Measurements from ENCODE around the gene TTLL5. TPM values are rescaled to one million over a fixed set of nuclear protein-coding genes. Genes with fewer than 3 reads are reported as not detected.

TTLL5 gene
- polyA plus RNA-seq, 1 of the 3 experiments (the other 2 are of a cell fraction): 9.6 TPM

GRCh38 chr14:75822522-75823141 is 161.6 kb downstream of the TTLL5 start:
- Histone ChIP-seq H2AFZ (ENCODE audit: low read depth) (peak overlapping the region; percentile 6; the same call in 1 of the 2 replicates), H3K9me3 (no peaks in the 10 kb centered on the region), H3K36me3 (replicated peaks in 1 of 2; ENCODE audit: control insufficient read depth in 1 of 2, insufficient read depth in 2 of 2, low read length in 1 of 2) (peaks cover 11 to 24% of the 10 kb centered on the region in 2 experiments), H3K9ac (peak overlapping the region; percentile 42; the same call in 1 of the 2 replicates), H3K4me3 (ENCODE audit: low read depth in 2 of 2, low read length in 1 of 2) (no peak overlapping the region), H3K4me2 (peak overlapping the region; percentile 45; the same call in 1 of the 2 replicates), H3F3A (replicated peaks; ENCODE audit: insufficient read depth) (peaks cover 15% of the 10 kb centered on the region), H3K27me3 (ENCODE audit: insufficient read depth) (no peaks in the 10 kb centered on the region), H4K20me1 (ENCODE audit: insufficient read depth) (no peaks in the 10 kb centered on the region), H3K79me2 (ENCODE audit: insufficient read depth) (no peaks in the 10 kb centered on the region), H3K27ac (ENCODE audit: low read depth in 2 of 2, low read length in 1 of 2) (peak overlapping the region; percentile 71 to 85), H3K4me1 (ENCODE audit: control insufficient read depth in 1 of 2, insufficient read depth in 2 of 2, low read depth in 1 of 2, low read length in 1 of 2) (peaks cover 4 to 33% of the 10 kb centered on the region in 2 experiments), H3K9me2 (no peaks in the 10 kb centered on the region)
- CTCF ChIA-PET: interaction anchor here (1.2 kb wide), 1 partner anchor 113 kb away, joined by 3 read pairs; no protein-coding TSS in a partner anchor
- POLR2A ChIA-PET: no interaction called here
- WGBS (ENCODE audit: low lambda C conversion rate): 80% methylated on average over 6 of the region's 7 CpGs
- no peak for DNase-seq
- TF ChIP-seq, protein P1, sequence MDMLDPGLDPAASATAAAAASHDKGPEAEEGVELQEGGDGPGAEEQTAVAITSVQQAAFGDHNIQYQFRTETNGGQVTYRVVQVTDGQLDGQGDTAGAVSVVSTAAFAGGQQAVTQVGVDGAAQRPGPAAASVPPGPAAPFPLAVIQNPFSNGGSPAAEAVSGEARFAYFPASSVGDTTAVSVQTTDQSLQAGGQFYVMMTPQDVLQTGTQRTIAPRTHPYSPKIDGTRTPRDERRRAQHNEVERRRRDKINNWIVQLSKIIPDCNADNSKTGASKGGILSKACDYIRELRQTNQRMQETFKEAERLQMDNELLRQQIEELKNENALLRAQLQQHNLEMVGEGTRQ (IDR thresholded peaks at IDR 0.05; ENCODE audit: borderline replicate concordance, low read depth, low read length): no peak
- TF ChIP-seq MEF2A (IDR thresholded peaks at IDR 0.05; ENCODE audit: borderline replicate concordance, low read depth) (no peak), EZH2phosphoT487 (IDR thresholded peaks at IDR 0.05; ENCODE audit: borderline replicate concordance, low read depth) (no peak), GATA2 (CRISPR knock-in tag; IDR thresholded peaks at IDR 0.05) (no peak), CTCF (IDR thresholded peaks at IDR 0.05) (no peak), NFIC (IDR thresholded peaks at IDR 0.05; ENCODE audit: borderline replicate concordance) (no peak; the same call in 1 of the 2 replicates), TAF1 (IDR thresholded peaks at IDR 0.05; ENCODE audit: borderline replicate concordance, low read depth, low read length) (no peak), FOXM1 (IDR thresholded peaks at IDR 0.05; ENCODE audit: low read depth) (no peak), POLR2AphosphoS5 (IDR thresholded peaks at IDR 0.05; ENCODE audit: low read depth, low read length) (peak; percentile 41; the same call in 1 of the 2 replicates), NRF1 (IDR thresholded peaks at IDR 0.05; ENCODE audit: low read depth, low read length) (no peak), RAD21 (IDR thresholded peaks at IDR 0.05; ENCODE audit: low read length) (no peak), CHD2 (IDR thresholded peaks at IDR 0.05; ENCODE audit: low read length, partially characterized antibody) (no peak), RXRA (IDR thresholded peaks at IDR 0.05; ENCODE audit: borderline replicate concordance, low read depth) (no peak), SMC3 (IDR thresholded peaks at IDR 0.05; ENCODE audit: low read depth, low read length) (no peak), SIN3A (IDR thresholded peaks at IDR 0.05; ENCODE audit: borderline replicate concordance, low read depth, low read length) (peak; percentile 20; the same call in 1 of the 2 replicates), MXI1 (IDR thresholded peaks at IDR 0.05; ENCODE audit: low read depth, low read length) (no peak), GABPA (IDR thresholded peaks at IDR 0.05; ENCODE audit: low read depth) (no peak), FOSL2 (IDR thresholded peaks at IDR 0.05; ENCODE audit: borderline replicate concordance, low read depth) (peak; percentile 79; the same call in 1 of the 2 replicates)
- TF ChIP-seq, protein P2, sequence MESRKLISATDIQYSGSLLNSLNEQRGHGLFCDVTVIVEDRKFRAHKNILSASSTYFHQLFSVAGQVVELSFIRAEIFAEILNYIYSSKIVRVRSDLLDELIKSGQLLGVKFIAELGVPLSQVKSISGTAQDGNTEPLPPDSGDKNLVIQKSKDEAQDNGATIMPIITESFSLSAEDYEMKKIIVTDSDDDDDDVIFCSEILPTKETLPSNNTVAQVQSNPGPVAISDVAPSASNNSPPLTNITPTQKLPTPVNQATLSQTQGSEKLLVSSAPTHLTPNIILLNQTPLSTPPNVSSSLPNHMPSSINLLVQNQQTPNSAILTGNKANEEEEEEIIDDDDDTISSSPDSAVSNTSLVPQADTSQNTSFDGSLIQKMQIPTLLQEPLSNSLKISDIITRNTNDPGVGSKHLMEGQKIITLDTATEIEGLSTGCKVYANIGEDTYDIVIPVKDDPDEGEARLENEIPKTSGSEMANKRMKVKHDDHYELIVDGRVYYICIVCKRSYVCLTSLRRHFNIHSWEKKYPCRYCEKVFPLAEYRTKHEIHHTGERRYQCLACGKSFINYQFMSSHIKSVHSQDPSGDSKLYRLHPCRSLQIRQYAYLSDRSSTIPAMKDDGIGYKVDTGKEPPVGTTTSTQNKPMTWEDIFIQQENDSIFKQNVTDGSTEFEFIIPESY (IDR thresholded peaks at IDR 0.05; ENCODE audit: borderline replicate concordance, low read depth): no peak
- TF ChIP-seq, protein P3, sequence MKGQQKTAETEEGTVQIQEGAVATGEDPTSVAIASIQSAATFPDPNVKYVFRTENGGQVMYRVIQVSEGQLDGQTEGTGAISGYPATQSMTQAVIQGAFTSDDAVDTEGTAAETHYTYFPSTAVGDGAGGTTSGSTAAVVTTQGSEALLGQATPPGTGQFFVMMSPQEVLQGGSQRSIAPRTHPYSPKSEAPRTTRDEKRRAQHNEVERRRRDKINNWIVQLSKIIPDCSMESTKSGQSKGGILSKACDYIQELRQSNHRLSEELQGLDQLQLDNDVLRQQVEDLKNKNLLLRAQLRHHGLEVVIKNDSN (IDR thresholded peaks at IDR 0.05; ENCODE audit: borderline replicate concordance, low read depth): no peak
- TF ChIP-seq, protein P4, sequence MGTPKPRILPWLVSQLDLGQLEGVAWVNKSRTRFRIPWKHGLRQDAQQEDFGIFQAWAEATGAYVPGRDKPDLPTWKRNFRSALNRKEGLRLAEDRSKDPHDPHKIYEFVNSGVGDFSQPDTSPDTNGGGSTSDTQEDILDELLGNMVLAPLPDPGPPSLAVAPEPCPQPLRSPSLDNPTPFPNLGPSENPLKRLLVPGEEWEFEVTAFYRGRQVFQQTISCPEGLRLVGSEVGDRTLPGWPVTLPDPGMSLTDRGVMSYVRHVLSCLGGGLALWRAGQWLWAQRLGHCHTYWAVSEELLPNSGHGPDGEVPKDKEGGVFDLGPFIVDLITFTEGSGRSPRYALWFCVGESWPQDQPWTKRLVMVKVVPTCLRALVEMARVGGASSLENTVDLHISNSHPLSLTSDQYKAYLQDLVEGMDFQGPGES (IDR thresholded peaks at IDR 0.05; ENCODE audit: low read depth, low read length): no peak
- TF ChIP-seq, protein P5, sequence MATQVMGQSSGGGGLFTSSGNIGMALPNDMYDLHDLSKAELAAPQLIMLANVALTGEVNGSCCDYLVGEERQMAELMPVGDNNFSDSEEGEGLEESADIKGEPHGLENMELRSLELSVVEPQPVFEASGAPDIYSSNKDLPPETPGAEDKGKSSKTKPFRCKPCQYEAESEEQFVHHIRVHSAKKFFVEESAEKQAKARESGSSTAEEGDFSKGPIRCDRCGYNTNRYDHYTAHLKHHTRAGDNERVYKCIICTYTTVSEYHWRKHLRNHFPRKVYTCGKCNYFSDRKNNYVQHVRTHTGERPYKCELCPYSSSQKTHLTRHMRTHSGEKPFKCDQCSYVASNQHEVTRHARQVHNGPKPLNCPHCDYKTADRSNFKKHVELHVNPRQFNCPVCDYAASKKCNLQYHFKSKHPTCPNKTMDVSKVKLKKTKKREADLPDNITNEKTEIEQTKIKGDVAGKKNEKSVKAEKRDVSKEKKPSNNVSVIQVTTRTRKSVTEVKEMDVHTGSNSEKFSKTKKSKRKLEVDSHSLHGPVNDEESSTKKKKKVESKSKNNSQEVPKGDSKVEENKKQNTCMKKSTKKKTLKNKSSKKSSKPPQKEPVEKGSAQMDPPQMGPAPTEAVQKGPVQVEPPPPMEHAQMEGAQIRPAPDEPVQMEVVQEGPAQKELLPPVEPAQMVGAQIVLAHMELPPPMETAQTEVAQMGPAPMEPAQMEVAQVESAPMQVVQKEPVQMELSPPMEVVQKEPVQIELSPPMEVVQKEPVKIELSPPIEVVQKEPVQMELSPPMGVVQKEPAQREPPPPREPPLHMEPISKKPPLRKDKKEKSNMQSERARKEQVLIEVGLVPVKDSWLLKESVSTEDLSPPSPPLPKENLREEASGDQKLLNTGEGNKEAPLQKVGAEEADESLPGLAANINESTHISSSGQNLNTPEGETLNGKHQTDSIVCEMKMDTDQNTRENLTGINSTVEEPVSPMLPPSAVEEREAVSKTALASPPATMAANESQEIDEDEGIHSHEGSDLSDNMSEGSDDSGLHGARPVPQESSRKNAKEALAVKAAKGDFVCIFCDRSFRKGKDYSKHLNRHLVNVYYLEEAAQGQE (IDR thresholded peaks at IDR 0.05; ENCODE audit: low read depth, low read length): no peak

Data from SK-N-SH (cell line).